ENCODE results near the gene DHX57. TPM values are rescaled to one million over a fixed set of nuclear protein-coding genes. Genes with fewer than 3 reads are reported as not detected.
A peak's percentile ranks its signal among the peaks of the same experiment; 100 is the strongest.
"Not testable (repeated sequence)": the region's sequence is repeated elsewhere in the genome, so short reads cannot be mapped to it uniquely, and the experiment has no call there.

The DHX57 gene
- total RNA-seq, 1 donor from 2014 or later = 31.1 TPM

DNA sequence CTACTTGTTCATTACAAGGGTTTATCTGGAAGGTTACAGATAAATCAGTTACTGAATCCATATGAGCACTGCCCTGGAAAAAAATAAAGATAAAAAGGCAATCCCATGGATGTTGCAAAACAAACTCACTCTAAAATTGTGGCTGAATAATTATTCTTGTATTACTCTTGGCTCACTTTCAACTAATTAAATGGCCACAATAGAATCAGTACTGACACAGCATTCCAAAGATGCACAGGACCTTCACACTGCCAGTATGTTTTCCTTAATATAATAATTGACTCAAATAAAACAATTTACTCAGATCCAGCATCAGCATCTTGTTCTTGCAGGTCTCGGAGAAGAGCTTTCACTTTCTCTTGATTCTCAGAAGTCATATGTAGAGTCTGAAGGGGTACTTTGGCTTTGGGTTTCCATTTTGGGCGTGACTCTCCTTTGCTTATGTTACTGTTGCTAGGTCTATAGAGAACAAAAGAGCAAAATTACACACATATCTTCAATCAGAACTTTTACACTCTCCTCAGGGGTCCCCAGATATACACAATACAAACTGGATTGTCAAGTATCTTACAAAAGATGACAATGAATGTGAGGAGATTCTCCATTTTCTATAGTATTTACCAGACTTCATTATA is 12.6 kb downstream of the DHX57 start:
- no peak for DNase-seq (ENCODE audit: low spot score)

GRCh38 chr2:38862476-38862875 is 13.3 kb downstream of the DHX57 start:
- no peak for DNase-seq (ENCODE audit: low spot score)

- no peak for DNase-seq (ENCODE audit: low spot score)
These were observed 19.6 kb downstream of the DHX57 start for GRCh38 chr2:38856165-38856564.

- DNase-seq (ENCODE audit: low spot score) = no peak
These were observed 25.7 kb downstream of the DHX57 start for GRCh38 chr2:38850045-38850444.

GRCh38 chr2:38836791-38837190 is 38.9 kb downstream of the DHX57 start:
- no peak for DNase-seq (ENCODE audit: low spot score)

- peak; percentile 11 for DNase-seq (ENCODE audit: low spot score)
These were observed 39.7 kb downstream of the DHX57 start for GRCh38 chr2:38835990-38836389.

DNA sequence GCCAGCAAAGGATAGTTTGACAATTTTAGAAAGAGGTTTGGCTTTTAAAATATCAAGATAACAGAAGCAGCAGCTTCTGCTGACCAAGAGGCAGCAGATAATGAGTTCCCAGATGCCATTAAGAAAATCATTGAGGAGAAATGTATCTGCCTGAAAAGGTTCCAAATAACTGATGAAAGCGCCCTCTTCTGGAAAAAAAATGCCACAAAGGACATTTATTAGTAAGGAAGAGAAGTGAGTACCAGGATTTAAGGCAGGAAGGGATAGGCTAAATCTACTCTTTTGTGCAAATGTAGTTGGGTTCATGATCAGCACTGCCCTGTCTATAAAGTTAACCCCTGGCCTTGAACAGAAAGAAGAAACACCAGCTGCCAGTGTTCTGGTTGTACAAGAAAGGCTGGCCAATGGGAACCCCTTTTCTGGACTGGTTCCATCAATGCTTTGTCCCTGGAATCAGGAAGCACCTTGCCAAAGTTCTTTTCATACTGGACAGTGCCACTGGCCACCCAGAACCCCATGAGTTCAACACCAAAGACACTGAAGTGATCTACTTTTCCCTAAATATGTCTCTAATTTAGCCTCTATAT is 40.6 kb downstream of the DHX57 start:
- DNase-seq (ENCODE audit: low spot score) = no peak

DNA sequence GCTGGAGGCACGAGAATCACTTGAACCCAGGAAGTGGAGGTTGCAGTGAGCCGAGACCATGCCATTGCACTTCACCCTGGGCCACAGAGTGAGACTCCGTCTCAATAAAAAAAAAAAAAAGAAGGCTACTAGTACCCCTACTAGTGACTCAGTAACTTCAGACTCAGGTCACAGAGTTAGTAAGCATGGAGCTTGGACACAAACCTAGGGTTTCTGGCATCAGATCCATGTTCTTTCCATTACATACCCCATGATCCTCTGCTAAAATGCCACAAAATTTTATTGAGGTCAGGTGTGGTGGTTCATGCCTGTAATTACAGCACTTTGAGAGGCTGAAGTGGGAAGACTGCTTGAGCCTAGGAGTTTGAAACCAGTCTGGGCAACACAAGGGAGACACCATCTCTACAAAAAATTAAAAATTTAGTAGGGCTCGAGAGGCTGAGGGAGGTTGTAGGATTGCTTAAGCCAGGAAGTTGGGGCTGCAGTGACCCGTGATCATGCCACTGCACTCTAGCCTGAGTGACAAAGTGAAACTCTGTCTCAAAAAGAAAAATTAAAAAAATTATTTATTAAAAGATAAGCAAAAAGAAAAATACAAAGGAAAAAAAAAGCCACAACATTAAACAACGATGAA is 45.1 kb downstream of the DHX57 start:
- DNase-seq (ENCODE audit: low spot score) = no peak

GRCh38 chr2:38829971-38830370 is 45.8 kb downstream of the DHX57 start:
- DNase-seq (ENCODE audit: low spot score) = no peak

DNA sequence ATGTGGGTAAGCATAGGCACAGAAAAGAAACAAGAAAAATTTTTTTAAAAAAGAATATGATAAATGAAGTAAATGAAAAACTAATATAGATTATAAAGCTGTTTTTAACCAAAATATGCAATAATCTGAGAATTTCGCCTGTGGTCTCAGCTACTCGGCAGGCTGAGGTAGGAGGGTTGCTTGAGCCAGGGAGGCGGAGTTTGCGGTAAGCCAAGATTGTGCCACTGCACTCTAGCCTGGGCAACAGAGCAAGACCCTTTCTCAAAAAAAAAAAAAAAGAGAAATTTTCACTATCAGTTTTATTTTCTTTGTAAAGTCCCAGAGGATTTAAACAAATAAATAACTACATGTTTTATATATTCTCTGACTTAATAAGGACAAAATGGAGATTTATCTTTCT is 47.3 kb downstream of the DHX57 start:
- no peak for DNase-seq (ENCODE audit: low spot score)

GRCh38 chr2:38827539-38828145 is 48.1 kb downstream of the DHX57 start:
- DNase-seq (ENCODE audit: low spot score) = not testable (repeated sequence)

DNA sequence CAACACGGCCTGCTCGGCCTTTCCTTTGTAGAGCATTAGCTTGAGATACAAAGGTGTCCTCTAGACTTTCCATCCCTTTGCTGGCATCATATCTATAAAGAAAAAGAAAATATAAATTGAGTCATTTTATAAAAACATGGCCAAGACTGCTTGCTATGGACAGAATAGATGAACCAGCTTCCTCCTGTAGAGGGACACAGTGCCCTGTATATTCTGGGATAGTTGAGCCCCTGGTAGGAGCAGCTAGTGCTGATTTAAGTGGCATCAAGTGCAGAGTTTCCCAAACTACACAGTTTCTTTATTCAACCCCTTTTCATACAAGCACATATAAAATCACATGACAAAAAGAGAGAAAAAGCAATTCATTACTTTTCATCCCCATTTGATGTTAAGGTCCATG is 49.8 kb downstream of the DHX57 start:
- DNase-seq (ENCODE audit: low spot score) = no peak

DNA sequence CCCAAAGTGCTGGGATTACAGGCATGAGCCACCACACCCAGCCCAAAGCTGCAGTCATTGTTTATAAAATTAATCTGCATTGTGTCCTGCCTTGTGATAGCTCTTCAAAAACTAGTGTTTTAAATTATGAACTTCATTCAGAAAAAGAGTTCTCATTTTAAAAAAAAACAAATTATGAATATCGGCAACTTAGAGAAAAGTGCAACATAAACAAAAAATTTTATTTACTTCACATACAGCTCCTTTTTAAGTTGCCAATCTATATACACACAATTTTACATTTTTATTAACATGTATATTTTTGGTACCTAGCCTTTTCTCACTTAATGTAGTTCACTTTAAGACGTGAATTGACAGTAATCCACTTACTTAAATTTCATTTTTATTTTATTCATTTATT is 50.8 kb downstream of the DHX57 start:
- no peak for DNase-seq (ENCODE audit: low spot score)

DNA sequence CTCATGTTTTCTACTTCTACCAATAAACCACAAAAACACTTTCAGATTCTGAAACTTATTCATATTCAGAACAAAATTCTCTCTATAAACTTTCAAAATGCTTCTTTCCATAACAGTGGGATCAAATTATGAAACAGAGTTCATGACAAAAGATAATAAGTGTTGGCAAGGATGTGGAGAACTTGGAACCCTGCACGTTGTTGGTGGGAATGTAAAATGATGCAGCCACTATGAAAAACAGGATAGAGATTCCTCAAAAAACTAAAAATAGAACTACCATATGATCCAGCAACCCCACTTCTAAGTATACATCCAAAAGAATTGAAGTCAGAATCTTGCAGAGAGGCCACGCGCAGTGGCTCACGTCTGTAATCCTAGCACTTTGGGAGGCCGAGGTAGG is 52.3 kb downstream of the DHX57 start:
- DNase-seq (ENCODE audit: low spot score) = no peak

GRCh38 chr2:38818565-38818964 is 57.2 kb downstream of the DHX57 start:
- no peak for DNase-seq (ENCODE audit: low spot score)

DNA sequence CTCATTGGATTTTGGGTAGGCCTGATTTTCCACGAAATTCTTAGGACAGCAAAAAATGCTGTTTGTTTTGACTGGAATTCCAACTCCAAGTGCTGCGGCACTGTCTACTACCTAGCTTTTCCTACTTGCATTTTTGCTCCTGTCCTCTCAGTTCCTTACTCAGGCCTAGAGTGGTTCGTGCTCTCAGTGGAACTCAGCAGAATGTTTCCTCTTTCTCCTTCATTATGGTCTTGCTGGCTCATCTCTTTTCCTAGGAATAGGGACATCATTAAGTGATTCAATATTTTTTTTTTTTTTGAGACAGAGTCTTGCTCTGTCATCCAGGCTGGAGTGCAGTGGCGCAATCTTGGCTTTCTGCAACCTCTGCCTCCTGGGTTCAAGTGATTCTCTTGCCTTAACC is 59.8 kb downstream of the DHX57 start:
- DNase-seq (ENCODE audit: low spot score) = no peak

DNA sequence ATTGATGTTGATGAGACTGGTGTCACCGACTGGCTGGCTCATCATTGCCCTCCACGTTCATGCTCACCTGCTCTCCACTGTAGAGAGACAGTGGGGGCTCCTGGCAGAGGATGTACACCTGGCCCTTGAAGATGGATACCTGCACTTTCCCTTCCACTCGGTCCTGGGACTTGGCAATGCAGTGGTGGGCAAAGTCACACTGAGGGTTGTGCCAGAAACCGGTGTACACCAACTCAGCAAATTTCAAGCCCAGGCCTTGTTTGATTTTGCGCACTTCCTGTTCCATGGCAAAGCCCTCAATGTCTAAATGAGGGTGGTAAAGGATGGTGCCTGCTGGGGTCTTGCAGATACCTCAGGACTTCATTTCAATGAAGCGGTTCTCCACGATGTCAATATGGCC is 65.2 kb downstream of the DHX57 start:
- no peak for DNase-seq (ENCODE audit: low spot score)

DNA sequence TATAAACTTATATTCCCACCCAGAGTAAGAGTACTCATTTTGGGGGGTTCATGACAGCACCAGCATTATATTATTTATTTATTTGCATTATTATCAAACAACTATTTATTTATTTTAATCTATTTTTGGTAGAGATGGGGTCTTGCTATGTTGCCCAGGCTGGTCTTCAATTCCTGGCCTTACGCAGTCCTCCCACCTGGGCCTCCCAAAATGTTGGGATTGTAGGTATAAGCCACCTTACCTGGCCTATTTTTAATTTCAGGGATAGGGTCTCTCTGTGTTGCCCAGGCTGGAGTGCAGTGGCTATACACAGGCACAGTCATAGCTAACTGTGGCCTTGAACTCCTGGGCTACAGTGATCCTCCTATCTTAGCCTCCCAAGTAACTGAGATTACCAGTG is 67.1 kb downstream of the DHX57 start:
- no peak for DNase-seq (ENCODE audit: low spot score)

DNA sequence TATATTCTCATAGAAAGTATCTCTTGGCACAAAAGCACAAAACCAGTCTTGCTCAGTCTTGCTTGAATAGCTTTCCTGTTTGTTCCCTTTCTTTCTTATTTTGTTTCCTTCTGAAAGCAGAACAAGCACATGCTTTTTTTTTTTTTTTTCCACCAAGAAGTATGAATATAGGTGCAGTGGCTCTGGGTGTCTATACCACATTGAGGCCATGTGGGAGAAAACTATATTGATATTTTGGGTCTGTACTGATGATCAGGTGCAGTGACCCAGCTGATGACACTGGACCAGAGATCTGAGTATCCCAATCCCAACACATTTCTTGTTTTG is 69.0 kb downstream of the DHX57 start:
- no peak for DNase-seq (ENCODE audit: low spot score)

DNA sequence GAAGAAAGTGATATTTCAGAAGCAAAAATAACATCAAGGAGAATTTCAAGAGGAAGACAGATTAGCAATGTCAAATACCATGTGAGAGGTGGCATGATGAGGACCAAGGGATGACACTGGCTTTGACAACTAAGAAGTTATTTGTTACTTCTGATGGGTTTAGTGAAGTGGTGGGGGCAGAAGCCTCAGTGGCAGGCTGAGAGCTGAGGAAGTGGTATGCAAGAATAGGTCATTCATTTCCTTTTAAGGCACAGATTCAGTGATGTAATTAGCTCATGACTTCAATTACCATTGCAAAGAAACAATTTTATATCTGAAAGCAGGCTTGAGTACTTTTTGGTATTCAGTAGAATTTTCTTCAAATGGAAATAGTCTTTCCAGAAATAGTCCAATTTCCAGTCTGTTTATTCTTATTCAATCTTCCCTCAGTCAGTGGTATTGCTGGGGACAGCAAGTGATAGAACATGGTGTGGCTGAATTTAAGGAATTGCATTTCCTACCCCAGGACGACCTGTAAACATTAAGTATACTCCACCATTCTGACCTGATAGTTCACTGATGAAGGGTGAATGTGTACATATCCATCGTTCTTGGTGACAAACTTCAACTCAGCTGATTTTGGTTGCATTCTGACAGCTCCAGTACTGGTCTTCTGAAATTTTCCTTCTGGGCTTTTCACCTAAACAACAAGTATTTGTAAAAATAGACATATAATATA is 69.6 kb downstream of the DHX57 start:
- no peak for DNase-seq (ENCODE audit: low spot score)

DNA sequence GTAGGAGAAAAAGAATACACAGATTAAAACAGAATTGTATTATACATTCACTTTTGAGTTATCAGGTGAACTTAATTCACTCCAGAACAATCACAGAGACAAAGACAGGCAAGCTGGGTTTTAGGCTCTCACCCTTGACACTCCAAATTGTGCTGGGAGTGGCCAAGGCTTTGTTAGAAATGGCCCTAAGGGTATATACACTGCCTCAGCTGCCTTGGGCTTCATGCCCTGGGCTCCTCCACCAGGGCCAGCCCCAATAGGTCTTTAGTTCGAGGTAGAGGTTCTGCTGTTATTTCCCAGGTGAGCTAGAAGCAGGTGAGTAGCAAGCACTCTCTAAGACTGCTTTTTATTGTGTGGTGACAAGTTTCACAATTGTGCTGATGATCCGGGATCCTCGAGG is 77.8 kb downstream of the DHX57 start:
- DNase-seq (ENCODE audit: low spot score) = no peak

- peak; percentile 15 for DNase-seq (ENCODE audit: low spot score)
These were observed 78.5 kb downstream of the DHX57 start for GRCh38 chr2:38797250-38797676.
